Measurements from ENCODE around the gene MCRIP1.

Gene MCRIP1

GRCh38 chr17:81860756-81861568 is 27.9 kb upstream of the MCRIP1 start:
- in situ Hi-C loops (cut with HindIII; ENCODE audit: low sequenced_read_pairs): no loop called here

DNA sequence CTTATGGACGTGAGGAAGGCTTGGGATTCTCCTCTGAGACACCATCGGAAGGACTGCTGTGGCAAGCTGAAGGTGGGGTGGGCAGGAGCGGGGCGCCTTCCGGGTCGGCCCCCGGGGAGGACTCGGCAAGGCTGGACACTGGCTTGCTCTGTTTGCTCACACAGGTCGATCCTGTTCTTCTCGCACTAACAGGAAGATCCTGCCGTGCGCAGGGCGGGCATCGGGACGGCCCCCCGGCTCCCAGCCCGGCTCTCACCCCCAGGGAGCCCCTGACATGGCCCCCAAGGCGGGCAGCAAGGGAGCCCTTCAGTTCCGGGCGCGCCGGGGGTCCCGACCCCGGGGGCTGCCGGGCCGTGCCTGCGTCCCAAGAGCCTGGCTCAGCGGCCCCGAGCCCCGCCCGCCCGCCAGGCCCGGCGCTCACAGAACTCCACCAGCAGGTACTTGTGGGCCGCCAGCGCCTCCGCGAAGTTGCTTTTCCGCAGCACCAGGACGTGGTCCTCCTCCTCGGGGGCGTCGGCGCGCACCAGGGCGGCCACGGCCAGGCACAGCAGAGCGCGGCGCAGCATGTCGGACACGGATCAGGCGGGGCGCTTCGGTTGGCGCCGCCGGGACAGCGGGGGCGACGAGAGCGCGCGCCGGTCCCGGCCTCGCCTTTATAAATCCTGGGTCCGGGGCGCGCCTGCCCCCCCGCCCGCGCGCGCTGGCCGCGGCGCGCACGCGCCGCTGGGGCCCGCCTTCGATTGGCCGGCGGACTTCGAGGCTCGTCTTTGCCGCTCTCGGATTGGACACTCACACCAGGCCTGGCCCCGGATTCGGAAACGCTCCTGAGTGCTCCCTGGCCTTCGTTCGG is 27.0 kb upstream of the MCRIP1 start, which contains the start of gene P4HB:
TSS of gene P4HB (minus strand) at position 630 of the 850 bp plus-strand sequence. CDS start at position 566, 64 bp downstream.
- in situ Hi-C loops (cut with HindIII; ENCODE audit: low sequenced_read_pairs): no loop called here

- in situ Hi-C loops (cut with HindIII; ENCODE audit: low sequenced_read_pairs): no loop called here
Measured at GRCh38 chr17:81858967-81859905, 26.1 kb upstream of the MCRIP1 start.

DNA sequence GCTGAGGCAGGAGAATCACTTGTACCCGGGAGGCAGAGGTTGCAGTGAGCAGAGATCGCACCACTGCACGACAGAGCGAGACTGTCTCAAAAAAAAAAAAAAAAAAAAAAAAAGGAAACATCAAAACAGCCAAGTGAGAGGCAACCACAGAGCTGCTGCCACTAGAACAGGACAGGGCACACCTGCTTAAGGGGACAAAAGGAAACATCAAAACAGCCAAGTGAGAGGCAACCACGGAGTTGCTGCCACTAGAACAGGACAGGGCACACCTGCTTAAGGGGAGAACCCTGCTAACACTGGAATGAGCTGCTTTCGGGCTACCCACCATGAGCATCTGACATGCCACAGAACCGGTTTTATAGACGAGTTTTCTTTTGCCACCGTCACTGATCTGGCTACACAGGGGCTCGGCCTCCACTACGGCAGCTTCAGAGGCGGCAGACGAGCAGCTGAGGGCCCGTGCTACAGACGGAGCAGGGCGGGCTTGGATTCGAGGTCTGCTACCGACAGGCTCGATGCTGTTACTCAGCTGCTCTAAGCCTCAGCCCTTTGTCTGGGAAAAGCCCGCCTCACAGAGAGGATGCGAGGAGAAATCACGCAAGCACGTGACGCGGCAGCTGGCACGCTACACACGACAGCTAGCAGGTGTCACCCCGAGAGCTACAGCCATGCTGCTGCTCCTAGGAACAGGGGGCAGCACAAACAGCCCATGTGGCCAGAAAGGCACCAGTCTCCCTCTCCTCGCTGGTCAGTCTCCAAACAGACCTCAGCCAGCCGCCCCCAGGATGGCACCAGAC is 25.3 kb upstream of the MCRIP1 start:
- in situ Hi-C loops (cut with HindIII; ENCODE audit: low sequenced_read_pairs): no loop called here

DNA sequence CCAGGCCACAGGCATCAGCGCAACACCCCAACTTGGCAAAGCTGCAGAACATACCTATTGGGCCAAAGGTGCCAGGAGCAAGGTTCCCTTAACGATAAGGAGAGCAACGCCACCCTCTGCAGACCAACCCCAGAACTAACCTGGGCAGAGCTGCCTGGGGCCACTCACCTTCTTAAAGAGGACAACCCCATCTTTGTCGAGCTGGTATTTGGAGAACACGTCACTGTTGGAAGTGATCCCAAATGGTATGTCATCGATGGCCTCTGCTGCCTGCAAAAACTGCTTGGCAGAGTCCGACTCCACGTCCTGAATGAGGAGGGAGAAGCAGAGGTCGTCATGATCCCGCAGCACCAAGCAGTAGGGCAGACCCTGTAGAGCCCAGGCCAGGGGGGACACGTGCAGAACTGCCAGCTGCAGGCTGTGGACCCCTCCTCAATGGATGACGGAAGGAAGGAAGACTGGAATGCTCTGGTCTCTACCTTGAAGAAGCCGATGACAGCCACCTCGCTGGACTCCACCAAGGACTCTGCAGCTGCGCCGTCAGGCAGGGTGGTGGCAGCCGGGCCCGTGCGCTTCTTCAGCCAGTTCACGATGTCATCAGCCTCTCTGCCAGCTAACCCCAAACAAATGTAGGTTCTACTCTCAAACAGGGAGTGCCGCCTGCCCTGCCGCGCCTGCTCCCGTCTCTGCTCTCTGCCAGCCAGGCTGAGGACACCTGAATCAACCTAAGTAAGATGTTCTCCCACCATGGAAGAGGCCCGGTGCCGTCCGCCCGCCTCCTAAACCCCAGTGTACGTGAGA is 22.1 kb upstream of the MCRIP1 start:
- in situ Hi-C loops (cut with HindIII; ENCODE audit: low sequenced_read_pairs): no loop called here

DNA sequence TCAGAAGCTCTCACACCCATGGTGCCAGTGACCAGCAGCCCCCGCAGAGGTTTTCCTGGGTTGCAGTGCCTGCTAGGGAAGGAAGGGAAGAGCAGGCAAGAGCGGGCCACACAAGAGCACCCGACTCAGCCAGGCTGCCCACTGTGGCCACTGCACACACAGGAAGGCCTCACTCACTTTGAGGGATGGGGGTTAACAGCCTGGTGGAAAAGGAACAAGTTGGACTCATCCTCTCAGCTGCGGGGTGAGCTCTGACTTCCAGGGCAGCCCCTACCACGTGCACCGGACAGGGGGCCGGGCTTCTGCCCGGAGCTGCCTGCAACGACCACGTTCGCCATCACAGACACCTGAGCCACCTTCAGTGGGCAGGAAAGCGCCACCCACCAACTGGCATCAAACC is 19.1 kb upstream of the MCRIP1 start:
- in situ Hi-C loops (cut with HindIII; ENCODE audit: low sequenced_read_pairs): no loop called here

GRCh38 chr17:81851423-81851822 is 18.3 kb upstream of the MCRIP1 start:
- in situ Hi-C loops (cut with HindIII; ENCODE audit: low sequenced_read_pairs): no loop called here

DNA sequence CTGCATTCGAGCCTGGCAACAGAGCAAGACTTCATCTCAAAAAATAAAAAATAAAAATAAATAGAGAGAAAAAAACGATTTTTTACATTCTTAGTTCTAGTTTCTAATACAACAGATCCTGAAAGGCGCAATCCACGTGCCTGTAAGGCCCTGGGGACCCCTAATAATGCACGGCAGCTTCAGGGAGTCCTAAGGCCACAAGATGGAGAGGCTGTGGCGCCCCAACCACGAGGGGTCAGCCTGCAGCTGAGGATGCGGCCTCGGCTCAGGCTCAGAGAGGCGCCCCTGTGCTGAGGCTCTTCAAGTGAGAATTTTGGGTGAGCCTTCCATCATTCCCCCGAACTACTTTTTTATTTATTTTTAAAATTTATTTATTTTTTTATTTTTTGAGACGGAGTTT is 16.4 kb upstream of the MCRIP1 start:
- in situ Hi-C loops (cut with HindIII; ENCODE audit: low sequenced_read_pairs): no loop called here

GRCh38 chr17:81846743-81847689 is 13.9 kb upstream of the MCRIP1 start:
- in situ Hi-C loops (cut with HindIII; ENCODE audit: low sequenced_read_pairs): no loop called here

DNA sequence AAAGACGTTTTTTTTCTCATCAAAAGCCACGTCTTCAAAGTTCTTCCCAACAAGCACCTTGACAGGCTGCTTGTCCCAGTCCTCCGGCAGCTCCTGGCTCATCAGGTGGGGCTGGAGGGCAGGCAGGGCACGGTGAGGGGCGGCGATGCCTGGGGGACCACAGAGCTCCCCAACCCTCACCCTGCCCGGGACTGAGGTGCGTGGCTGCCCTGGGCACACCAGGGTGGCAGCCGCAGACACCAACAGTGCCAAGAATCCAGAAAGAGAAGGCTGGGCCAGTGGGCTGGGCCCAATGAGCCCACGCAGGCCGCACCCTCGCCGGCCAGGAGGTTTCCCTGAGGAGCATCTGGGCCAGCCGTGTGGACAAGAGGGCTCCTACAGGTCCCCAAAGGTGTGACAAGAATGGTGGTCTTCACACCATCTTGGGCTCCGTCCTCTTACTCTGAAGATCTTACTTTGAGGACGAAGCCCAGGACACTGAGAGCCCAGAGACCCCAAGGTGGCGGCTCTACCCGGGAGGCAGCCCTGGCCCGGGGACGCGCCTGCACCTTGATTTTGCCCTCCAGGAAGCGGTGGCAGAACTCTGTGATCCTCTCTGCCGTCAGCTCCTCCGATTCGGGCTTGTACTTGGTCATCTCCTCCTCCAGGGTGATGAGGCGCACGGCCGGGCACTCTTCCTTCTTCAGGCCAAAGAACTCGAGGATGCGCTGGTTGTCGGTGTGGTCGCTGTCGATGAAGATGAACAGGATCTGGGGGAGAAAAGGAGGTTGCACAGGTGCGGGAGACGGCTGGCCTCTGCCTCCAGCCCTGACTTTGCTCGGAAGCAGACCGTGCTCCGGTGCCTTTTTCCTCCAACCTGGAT is 13.0 kb upstream of the MCRIP1 start:
- in situ Hi-C loops (cut with HindIII; ENCODE audit: low sequenced_read_pairs): no loop called here

GRCh38 chr17:81845361-81845760 is 12.3 kb upstream of the MCRIP1 start:
- in situ Hi-C loops (cut with HindIII; ENCODE audit: low sequenced_read_pairs): no loop called here

- in situ Hi-C loops (cut with HindIII; ENCODE audit: low sequenced_read_pairs): no loop called here
Measured at GRCh38 chr17:81844887-81845286, 11.8 kb upstream of the MCRIP1 start.

DNA sequence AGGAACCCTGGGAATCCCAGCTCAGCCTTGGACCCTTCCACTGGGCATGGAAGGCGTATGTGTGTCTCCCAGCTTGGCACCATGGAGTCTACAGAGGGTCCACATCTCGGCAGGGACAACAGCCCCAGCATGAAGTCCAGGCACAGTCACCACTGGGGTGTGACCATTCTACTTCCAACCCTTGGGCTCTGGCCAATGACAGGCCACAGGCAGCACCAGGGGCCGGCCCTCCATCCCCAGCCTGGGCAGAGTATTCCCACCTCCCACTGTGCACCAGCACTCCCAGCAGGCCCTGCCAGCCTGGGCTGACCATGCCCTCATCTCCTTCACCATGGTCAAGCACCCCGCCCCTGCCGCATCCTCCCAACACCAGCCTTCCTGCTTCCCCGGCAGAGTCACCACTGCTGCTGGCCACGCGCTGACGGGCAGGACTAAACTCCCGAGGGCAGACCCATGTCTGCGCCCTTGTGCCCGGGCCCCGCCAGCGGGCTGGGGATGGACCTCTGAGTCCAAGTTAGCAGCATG is 11.3 kb upstream of the MCRIP1 start:
- in situ Hi-C loops (cut with HindIII; ENCODE audit: low sequenced_read_pairs): no loop called here

- in situ Hi-C loops (cut with HindIII; ENCODE audit: low sequenced_read_pairs): no loop called here
Measured at GRCh38 chr17:81843713-81844326, 10.7 kb upstream of the MCRIP1 start.

- in situ Hi-C loops (cut with HindIII; ENCODE audit: low sequenced_read_pairs): no loop called here
Measured at GRCh38 chr17:81842725-81843504, 9.8 kb upstream of the MCRIP1 start.

DNA sequence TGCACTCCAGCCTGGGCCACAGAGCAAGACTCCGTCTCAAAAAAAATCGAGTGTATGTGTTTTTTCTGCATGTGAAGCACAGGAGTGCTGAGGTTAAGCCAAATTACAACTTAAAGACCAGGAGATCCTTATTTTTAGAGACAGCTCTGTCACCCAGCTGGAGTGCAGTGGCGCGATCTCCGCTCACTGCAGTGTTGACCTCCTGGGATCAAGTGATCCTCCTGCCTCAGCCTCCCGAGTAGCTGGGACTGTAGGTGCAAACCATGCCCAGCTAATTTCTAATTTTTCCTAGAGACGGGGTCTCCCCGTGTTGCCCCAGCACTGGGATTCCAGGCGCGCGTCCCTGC is 9.3 kb upstream of the MCRIP1 start:
- in situ Hi-C loops (cut with HindIII; ENCODE audit: low sequenced_read_pairs): no loop called here
